GM23338 (cell line): ENCODE results near the gene RPE. TPM values are rescaled to one million over a fixed set of nuclear protein-coding genes. Genes with fewer than 3 reads are reported as not detected.

Source experiments
- ATAC-seq: fragments of 200-7000 bp; cut with Tn5 transposase; 3 replicates; pipeline ENCODE4 v1.9.1; 2020
- DNase-seq: peaks from one replicate; pipeline ENCODE4 v3.0.0-alpha.2; 2015; ENCODE audit warnings: low spot score
- H2AFZ ChIP-seq: fragments of 200-600 bp; sonication (generic); 2 replicates; pipeline ENCODE4 v1.8.0; 2016; ENCODE audit warnings: antibody characterized with exemption, mild to moderate bottlenecking, moderate library complexity
- H3F3A ChIP-seq: fragments of 200-600 bp; sonication (generic); replicated peaks from 2 replicates; pipeline ENCODE4 v1.8.0; 2017; ENCODE audit warnings: antibody characterized with exemption, mixed run types, low read depth
- H3K27ac ChIP-seq: fragments of 200-600 bp; sonication (generic); 2 replicates; pipeline ENCODE4 v1.6.1; 2016; ENCODE audit warnings: low read depth
- H3K27me3 ChIP-seq: fragments of 200-600 bp; sonication (generic); 2 replicates; pipeline ENCODE4 v1.8.0; 2016; ENCODE audit warnings: mild to moderate bottlenecking, mixed run types, moderate library complexity; ENCODE audit not compliant: insufficient read depth
- H3K36me3 ChIP-seq: fragments of 200-600 bp; sonication (generic); 2 replicates; pipeline ENCODE4 v1.8.0; 2016; ENCODE audit warnings: mild to moderate bottlenecking; ENCODE audit not compliant: insufficient read depth
- H3K4me1 ChIP-seq: fragments of 200-600 bp; sonication (generic); 2 replicates; pipeline ENCODE4 v1.8.0; 2016; ENCODE audit warnings: mild to moderate bottlenecking, moderate library complexity; ENCODE audit not compliant: insufficient read depth
- H3K4me2 ChIP-seq: fragments of 200-600 bp; sonication (generic); 2 replicates; pipeline ENCODE4 v1.7.1; 2017; ENCODE audit warnings: mixed run types
- H3K4me3 ChIP-seq: fragments of 200-600 bp; sonication (generic); 2 replicates; pipeline ENCODE4 v1.6.1; 2016; ENCODE audit warnings: mixed run types
- H3K79me2 ChIP-seq: fragments of 200-600 bp; sonication (generic); replicated peaks from 2 replicates; pipeline ENCODE4 v1.8.0; 2017; ENCODE audit warnings: mild to moderate bottlenecking; ENCODE audit not compliant: insufficient read depth
- H3K9me2 ChIP-seq: fragments of 200-600 bp; sonication (generic); 2 replicates; pipeline ENCODE4 v1.8.0; 2017; ENCODE audit not compliant: insufficient read depth
- H4K20me1 ChIP-seq: fragments of 200-600 bp; sonication (generic); replicated peaks from 2 replicates; pipeline ENCODE4 v1.8.0; 2017; ENCODE audit warnings: mild to moderate bottlenecking; ENCODE audit not compliant: insufficient read depth
- H3K27ac Mint-ChIP-seq: 2 replicates; pipeline ENCODE4 v1.8.0; 2020; ENCODE audit warnings: inconsistent platforms, mild to moderate bottlenecking, moderate library complexity, mixed read lengths
- H3K27me3 Mint-ChIP-seq: 3 replicates; pipeline ENCODE4 v1.8.0; 2022; ENCODE audit warnings: low read depth, mild to moderate bottlenecking, moderate library complexity, mixed read lengths, inconsistent platforms; ENCODE audit not compliant: insufficient read depth, poor library complexity
- H3K36me3 Mint-ChIP-seq: 3 replicates; pipeline ENCODE4 v1.8.0; 2021; ENCODE audit warnings: low read depth, mild to moderate bottlenecking, inconsistent platforms, moderate library complexity, mixed read lengths
- H3K4me1 Mint-ChIP-seq: 3 replicates; pipeline ENCODE4 v1.8.0; 2020; ENCODE audit warnings: mild to moderate bottlenecking, inconsistent platforms, mixed read lengths
- H3K4me3 Mint-ChIP-seq: 3 replicates; pipeline ENCODE4 v1.8.0; 2021; ENCODE audit warnings: moderate library complexity, mild to moderate bottlenecking, inconsistent platforms, mixed read lengths
- H3K9me3 Mint-ChIP-seq: 3 replicates; pipeline ENCODE4 v1.8.0; 2020; ENCODE audit warnings: moderate library complexity, mild to moderate bottlenecking, inconsistent platforms, mixed read lengths
- CTCF ChIP-seq, 2 experiments: fragments of 200-600 bp in 1 of 2; sonication (generic) in 1 of 2; conservative IDR thresholded peaks; 2 replicates each; pipeline versions ENCODE4 v1.5.1 to v1.6.1; 2016 to 2017; ENCODE audit warnings: antibody characterized with exemption in 2 of 2, low read depth in 2 of 2, mild to moderate bottlenecking in 2 of 2, moderate library complexity in 1 of 2
- EZH2phosphoT487 ChIP-seq: fragments of 200-600 bp; sonication (generic); IDR thresholded peaks from one replicate; pipeline ENCODE4 v1.8.1; 2018; ENCODE audit warnings: antibody characterized with exemption; ENCODE audit not compliant: unreplicated experiment
- JUNB ChIP-seq: IDR thresholded peaks from one replicate; pipeline ENCODE4 v1.6.1; 2016; ENCODE audit warnings: antibody characterized with exemption; ENCODE audit not compliant: unreplicated experiment
- ZNF331 ChIP-seq: fragments of 250-450 bp; sonication (Bioruptor Pico); IDR thresholded peaks from 2 replicates; pipeline ENCODE4 v1.5.0; 2020; ENCODE audit warnings: low read depth, mild to moderate bottlenecking, moderate library complexity
- polyA plus RNA-seq: library from polyadenylated mRNA; unstranded; fragments of >200 nt; fragmentation: Nextera tagmentation; extraction: Ambion mirVana; gene quantifications from 2 replicates; pipeline ENCODE4 v1.2.1, GENCODE V29; 2016
- total RNA-seq: library from RNA; depleted of rRNA; stranded (reverse); fragments of >200 nt; shearing (Covaris generic); gene quantifications from 2 replicates; pipeline ENCODE4 v1.2.3, GENCODE V29; 2014; rRNA removed
- TF ChIP-seq, protein P1 (sequence below): IDR thresholded peaks from 2 replicates; pipeline ENCODE4 v1.6.1; 2016; ENCODE audit warnings: antibody characterized with exemption
- TF ChIP-seq, protein P2 (sequence below): IDR thresholded peaks from one replicate; pipeline ENCODE4 v1.6.1; 2018; ENCODE audit warnings: antibody characterized with exemption; ENCODE audit not compliant: unreplicated experiment

Gene RPE
- total and polyA plus RNA-seq, 2 experiments from 2014 or later, result 43.1 to 79.1 TPM

DNA sequence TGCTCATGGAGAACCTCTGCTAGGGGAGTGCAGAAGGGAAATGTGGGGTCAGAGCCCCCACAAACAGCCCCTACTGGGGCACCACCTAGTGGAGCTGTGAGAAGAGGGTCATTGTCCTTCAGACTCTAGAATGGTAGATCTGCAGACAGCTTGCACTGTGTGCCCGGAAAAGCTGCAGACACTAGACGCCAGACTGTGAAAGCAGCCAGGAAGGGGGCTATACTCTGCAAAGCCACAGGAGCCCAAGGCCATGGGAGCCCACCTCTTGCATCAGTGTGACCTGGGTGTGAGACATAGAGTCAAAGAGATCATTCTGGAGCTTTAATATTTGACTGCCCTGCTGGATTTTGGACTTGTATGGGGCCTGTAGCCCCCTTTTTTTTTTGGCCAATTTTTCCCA lies 60.9 kb downstream of the RPE start:
- TF ChIP-seq, protein P1, sequence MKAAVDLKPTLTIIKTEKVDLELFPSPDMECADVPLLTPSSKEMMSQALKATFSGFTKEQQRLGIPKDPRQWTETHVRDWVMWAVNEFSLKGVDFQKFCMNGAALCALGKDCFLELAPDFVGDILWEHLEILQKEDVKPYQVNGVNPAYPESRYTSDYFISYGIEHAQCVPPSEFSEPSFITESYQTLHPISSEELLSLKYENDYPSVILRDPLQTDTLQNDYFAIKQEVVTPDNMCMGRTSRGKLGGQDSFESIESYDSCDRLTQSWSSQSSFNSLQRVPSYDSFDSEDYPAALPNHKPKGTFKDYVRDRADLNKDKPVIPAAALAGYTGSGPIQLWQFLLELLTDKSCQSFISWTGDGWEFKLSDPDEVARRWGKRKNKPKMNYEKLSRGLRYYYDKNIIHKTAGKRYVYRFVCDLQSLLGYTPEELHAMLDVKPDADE, result no peak
- TF ChIP-seq ZNF331 (CRISPR knock-in tag) (no peak), CTCF (conservative IDR thresholded peaks at IDR 0.05; ENCODE audit: low read depth in 2 of 2) (peak in 1 of 2 experiments; percentile 27; a peak in 1 of 4 replicates), EZH2phosphoT487 (no peak), JUNB (no peak)
- TF ChIP-seq, protein P2, sequence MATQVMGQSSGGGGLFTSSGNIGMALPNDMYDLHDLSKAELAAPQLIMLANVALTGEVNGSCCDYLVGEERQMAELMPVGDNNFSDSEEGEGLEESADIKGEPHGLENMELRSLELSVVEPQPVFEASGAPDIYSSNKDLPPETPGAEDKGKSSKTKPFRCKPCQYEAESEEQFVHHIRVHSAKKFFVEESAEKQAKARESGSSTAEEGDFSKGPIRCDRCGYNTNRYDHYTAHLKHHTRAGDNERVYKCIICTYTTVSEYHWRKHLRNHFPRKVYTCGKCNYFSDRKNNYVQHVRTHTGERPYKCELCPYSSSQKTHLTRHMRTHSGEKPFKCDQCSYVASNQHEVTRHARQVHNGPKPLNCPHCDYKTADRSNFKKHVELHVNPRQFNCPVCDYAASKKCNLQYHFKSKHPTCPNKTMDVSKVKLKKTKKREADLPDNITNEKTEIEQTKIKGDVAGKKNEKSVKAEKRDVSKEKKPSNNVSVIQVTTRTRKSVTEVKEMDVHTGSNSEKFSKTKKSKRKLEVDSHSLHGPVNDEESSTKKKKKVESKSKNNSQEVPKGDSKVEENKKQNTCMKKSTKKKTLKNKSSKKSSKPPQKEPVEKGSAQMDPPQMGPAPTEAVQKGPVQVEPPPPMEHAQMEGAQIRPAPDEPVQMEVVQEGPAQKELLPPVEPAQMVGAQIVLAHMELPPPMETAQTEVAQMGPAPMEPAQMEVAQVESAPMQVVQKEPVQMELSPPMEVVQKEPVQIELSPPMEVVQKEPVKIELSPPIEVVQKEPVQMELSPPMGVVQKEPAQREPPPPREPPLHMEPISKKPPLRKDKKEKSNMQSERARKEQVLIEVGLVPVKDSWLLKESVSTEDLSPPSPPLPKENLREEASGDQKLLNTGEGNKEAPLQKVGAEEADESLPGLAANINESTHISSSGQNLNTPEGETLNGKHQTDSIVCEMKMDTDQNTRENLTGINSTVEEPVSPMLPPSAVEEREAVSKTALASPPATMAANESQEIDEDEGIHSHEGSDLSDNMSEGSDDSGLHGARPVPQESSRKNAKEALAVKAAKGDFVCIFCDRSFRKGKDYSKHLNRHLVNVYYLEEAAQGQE, result no peak
- peaks cover 14% of the 10 kb centered on the region; the same call in 2 of the 3 replicates for H3K36me3 Mint-ChIP-seq
- H3K4me3 ChIP-seq, result no peak overlapping the region
- no peak overlapping the region for H3K4me2 ChIP-seq
- no peaks in the 10 kb centered on the region for H3K27me3 ChIP-seq
- no peaks in the 10 kb centered on the region for H3F3A ChIP-seq
- ATAC-seq (no peak), DNase-seq (no peak)
- no peaks in the 10 kb centered on the region for H3K36me3 ChIP-seq
- no peaks in the 10 kb centered on the region for H3K79me2 ChIP-seq
- H3K4me1 ChIP-seq, result no peaks in the 10 kb centered on the region
- H3K27me3 Mint-ChIP-seq, result peaks cover 1% of the 10 kb centered on the region
- H3K4me1 Mint-ChIP-seq, result peaks cover 4% of the 10 kb centered on the region; the same call in 1 of the 3 replicates
- peaks cover 8% of the 10 kb centered on the region; the same call in 2 of the 3 replicates for H3K9me3 Mint-ChIP-seq
- H4K20me1 ChIP-seq, result no peaks in the 10 kb centered on the region
- H3K4me3 Mint-ChIP-seq, result no peak overlapping the region
- H3K27ac Mint-ChIP-seq, result no peak overlapping the region
- peaks cover 5% of the 10 kb centered on the region for H3K9me2 ChIP-seq
- H2AFZ ChIP-seq, result no peak overlapping the region
- H3K27ac ChIP-seq, result no peak overlapping the region

Other genes with a start within 250 kb of the RPE start
- 0.47 and 1.5 TPM in 2 replicates for gene UNC80, start 230.8 kb upstream of the RPE start, total RNA-seq
- 0.03 and 0.11 TPM in 2 replicates for gene UNC80, start 230.8 kb upstream of the RPE start, polyA plus RNA-seq
- 21.1 and 21.2 TPM in 2 replicates for gene KANSL1L, start 168.8 kb downstream of the RPE start, total RNA-seq
- 6.5 and 7.4 TPM in 2 replicates for gene KANSL1L, start 168.8 kb downstream of the RPE start, polyA plus RNA-seq
- 0.39 TPM in 1 of 2 replicates, not detected in the other for gene ACADL, start 222.8 kb downstream of the RPE start, total RNA-seq
- gene ACADL, start 222.8 kb downstream of the RPE start, polyA plus RNA-seq, result 0.37 and 0.68 TPM in 2 replicates